Psoas muscle (tissue), 8 donors: ENCODE data around the gene MAML3. TPM values are rescaled to one million over a fixed set of nuclear protein-coding genes. Genes with fewer than 3 reads are reported as not detected.
A peak's percentile ranks its signal among the peaks of the same experiment; 100 is the strongest.

Source experiments
- ATAC-seq, 4 donors: fragments of 200-7000 bp; cut with Tn5 transposase; one replicate each; pipeline ENCODE4 v1.9.1; 2020; ENCODE audit warnings: moderate library complexity in 3 of 4, mild to moderate bottlenecking in 2 of 4
- DNase-seq, 2 donors: peaks; one replicate each; pipeline ENCODE4 v3.0.0-alpha.2; 2020
- H3K27ac ChIP-seq: fragments of 200-600 bp; one replicate; pipeline ENCODE4 v1.8.0; 2022
- H3K27me3 ChIP-seq, 3 donors: fragments of 200-600 bp in 1 of 3; one replicate each; pipeline versions ENCODE4 v1.6.1 to v1.8.0; 2013 to 2022; ENCODE audit warnings: low read length in 2 of 3, mild to moderate bottlenecking in 2 of 3, moderate library complexity in 1 of 3; ENCODE audit not compliant: insufficient read depth in 3 of 3
- H3K36me3 ChIP-seq, 2 donors: fragments of 200-600 bp in 1 of 2; one replicate each; pipeline versions ENCODE4 v1.6.1 to v1.8.0; 2013 to 2022; ENCODE audit warnings: low read depth in 1 of 2, mild to moderate bottlenecking in 1 of 2, moderate library complexity in 1 of 2; ENCODE audit not compliant: insufficient read depth in 1 of 2
- H3K4me1 ChIP-seq: fragments of 200-600 bp; one replicate; pipeline ENCODE4 v1.8.0; 2022
- H3K4me3 ChIP-seq: fragments of 200-600 bp; one replicate; pipeline ENCODE4 v1.8.0; 2022; ENCODE audit warnings: mild to moderate bottlenecking
- H3K9me3 ChIP-seq: fragments of 200-600 bp; one replicate; pipeline ENCODE4 v1.8.0; 2022
- WGBS, 3 donors: extraction: QIAGEN DNeasy Blood & Tissue Kit; methylation state at CpG; one replicate each; pipeline versions ENCODE4 v1.1.6 to v1.1.7; 2013; 5-methylcytosine and 5-hydroxymethylcytosine counted together
- intact Hi-C, 2 donors: fragments of 100-400 bp; cut with DNase I; formaldehyde crosslinking; loops; one replicate each; pipeline versions ENCODE4 v1.11.0 to v1.14.2; 2022
- polyA plus RNA-seq, 3 donors: library from polyadenylated mRNA; stranded (reverse); fragments of 200-250 nt; gene quantifications; one replicate each; pipeline ENCODE4 v1.2.3, GENCODE V29; 2013
- total RNA-seq, 4 donors: library from RNA; stranded (reverse); fragmentation: NEBNext Ultra II Directional in 2 of 4; extraction: Animal tissue kit (Norgen Biotek cat#: 25700) in 2 of 4; gene quantifications; one replicate each; pipeline versions ENCODE4 v1.2.1 to v1.2.4, GENCODE V29; 2021 to 2023
- TF ChIP-seq, protein P1 (sequence below): fragments of 200-600 bp; IDR thresholded peaks from one replicate; pipeline ENCODE4 v1.8.0; 2022; ENCODE audit warnings: antibody characterized with exemption
- donor health status: healthy with polysubstance abuse.
- donor health status: DM: no; HTN: no; CAD: no; lungs with moderate emphysema.
- donor health status: Bipolar disorder and iron deficiency.
- donor health status: healthy.
- donor health status: DM: yes; HTN: yes; CAD: no.
- donor health status: DM: no; HTN: no; CAD: no.
- donor health status: DM: no; HTN: no; CAD: no.
- donor health status: DM: yes; HTN: yes; CAD: no.

Gene MAML3
- total and polyA plus RNA-seq, 7 donors: 0.43 to 2.7 (median 0.74) TPM

DNA sequence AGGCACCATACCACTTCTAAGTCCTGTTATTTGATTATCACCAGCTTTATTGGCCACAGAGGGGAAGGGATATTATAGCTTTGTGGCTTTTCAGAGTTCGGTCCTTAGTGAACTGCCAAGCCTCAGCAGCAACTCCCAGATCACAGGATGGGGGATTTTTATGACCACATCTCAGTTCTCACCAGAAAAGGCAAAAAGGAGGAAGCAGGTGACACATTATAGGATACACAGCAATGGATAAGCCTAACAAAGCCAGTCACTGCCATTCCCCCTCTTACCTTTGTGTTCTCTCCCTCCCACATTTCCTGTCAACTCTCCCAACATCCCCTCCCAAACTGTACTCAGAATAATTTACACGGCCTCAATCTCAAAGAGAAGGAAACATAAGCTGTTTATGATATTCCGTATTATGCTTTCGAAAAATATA, 345.6 kb downstream of the MAML3 start:
- H3K27me3 ChIP-seq: no peaks in the 10 kb centered on the region
- H3K4me1 ChIP-seq: peaks cover 20% of the 10 kb centered on the region
- intact Hi-C loops: no loop called here
- peak in 1 of 4 donors; percentile 4 for ATAC-seq
- DNase-seq: no peak
- H3K9me3 ChIP-seq: peaks cover 7% of the 10 kb centered on the region
- WGBS, 3 donors: 37 to 52% (median 51%) methylated on average over 4 of the region's 4 CpGs
- H3K36me3 ChIP-seq: no peaks in the 10 kb centered on the region
- H3K4me3 ChIP-seq: peak overlapping the region; percentile 10
- peak overlapping the region; percentile 67 for H3K27ac ChIP-seq
- TF ChIP-seq, protein P1, sequence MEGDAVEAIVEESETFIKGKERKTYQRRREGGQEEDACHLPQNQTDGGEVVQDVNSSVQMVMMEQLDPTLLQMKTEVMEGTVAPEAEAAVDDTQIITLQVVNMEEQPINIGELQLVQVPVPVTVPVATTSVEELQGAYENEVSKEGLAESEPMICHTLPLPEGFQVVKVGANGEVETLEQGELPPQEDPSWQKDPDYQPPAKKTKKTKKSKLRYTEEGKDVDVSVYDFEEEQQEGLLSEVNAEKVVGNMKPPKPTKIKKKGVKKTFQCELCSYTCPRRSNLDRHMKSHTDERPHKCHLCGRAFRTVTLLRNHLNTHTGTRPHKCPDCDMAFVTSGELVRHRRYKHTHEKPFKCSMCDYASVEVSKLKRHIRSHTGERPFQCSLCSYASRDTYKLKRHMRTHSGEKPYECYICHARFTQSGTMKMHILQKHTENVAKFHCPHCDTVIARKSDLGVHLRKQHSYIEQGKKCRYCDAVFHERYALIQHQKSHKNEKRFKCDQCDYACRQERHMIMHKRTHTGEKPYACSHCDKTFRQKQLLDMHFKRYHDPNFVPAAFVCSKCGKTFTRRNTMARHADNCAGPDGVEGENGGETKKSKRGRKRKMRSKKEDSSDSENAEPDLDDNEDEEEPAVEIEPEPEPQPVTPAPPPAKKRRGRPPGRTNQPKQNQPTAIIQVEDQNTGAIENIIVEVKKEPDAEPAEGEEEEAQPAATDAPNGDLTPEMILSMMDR: no peak

DNA sequence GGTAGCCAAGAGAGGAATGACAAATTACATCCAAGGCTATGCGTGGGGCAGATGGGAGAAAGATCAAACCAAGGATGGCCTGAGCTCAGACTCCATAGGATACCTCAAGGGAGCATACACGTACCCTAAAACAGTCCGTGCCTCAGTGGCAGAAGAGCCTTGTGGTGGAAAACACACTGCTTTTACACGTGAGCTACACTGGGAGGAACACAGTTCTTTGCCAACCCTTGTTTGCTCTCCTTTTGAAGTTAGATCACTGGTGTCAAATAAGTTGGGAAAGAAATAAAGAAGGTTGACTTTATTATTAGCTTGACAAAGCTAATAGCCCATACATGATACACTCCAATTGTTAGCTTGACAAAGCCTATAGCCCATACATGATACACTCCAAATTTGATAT, 346.5 kb downstream of the MAML3 start:
- ATAC-seq: no peak
- Histone ChIP-seq H3K27ac (no peak overlapping the region), H3K4me3 (no peak overlapping the region), H3K4me1 (peaks cover 15% of the 10 kb centered on the region), H3K36me3 (no peaks in the 10 kb centered on the region), H3K9me3 (peaks cover 7% of the 10 kb centered on the region), H3K27me3 (no peaks in the 10 kb centered on the region)
- TF ChIP-seq, protein P1: no peak
- intact Hi-C loops: no loop called here
- no peak for DNase-seq
- WGBS, 3 donors: 91 to 95% (median 95%) methylated on average over 4 of the region's 4 CpGs

DNA sequence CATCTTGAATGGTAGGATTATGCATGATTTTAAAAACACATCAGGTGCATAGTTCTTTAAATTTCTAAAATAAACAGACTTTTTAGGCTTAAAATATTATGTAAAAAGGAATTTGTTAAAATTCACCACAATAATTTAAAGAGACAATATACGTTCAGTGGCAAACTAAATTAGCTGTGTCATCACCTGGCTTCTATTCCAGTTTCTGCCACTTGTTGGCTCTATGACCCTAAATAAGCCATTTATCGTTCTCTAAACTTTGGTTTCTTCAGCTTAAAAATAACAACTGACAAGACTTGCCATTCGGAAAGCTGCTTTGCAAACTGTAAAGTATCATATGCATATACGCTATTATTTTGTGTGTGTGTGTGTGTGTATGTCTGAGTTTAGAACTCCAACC, 347.1 kb downstream of the MAML3 start:
- Histone ChIP-seq H3K4me1 (peaks cover 15% of the 10 kb centered on the region), H3K9me3 (peaks cover 7% of the 10 kb centered on the region), H3K27me3 (no peaks in the 10 kb centered on the region), H3K27ac (no peak overlapping the region), H3K4me3 (no peak overlapping the region), H3K36me3 (no peaks in the 10 kb centered on the region)
- TF ChIP-seq, protein P1: no peak
- 56 to 82% (median 72%) methylated on average over 4 of the region's 4 CpGs for WGBS, 3 donors
- DNase-seq (no peak), ATAC-seq (no peak)
- intact Hi-C loops: no loop called here

DNA sequence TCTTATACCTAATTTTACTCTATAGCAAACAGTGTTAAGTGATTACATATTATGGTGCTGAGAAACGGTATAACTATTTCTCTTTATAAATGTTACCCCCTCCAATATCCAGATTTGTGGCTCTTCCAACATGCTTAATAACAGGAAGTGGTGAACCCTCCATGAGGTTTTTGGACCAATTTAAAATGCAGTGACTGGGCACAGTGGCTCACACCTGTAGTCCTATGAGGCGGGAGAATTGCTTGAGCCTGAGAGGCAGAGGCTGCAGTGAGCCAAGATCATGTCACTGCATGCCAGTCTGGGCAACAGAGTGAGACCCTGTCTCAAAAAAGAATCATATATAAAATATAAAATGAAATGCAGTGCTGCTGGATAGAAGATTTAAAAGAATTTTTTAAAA, 351.1 kb downstream of the MAML3 start:
- no peaks in the 10 kb centered on the region for H3K36me3 ChIP-seq
- no peak overlapping the region for H3K4me3 ChIP-seq
- no peaks in the 10 kb centered on the region for H3K4me1 ChIP-seq
- TF ChIP-seq, protein P1: no peak
- H3K9me3 ChIP-seq: no peaks in the 10 kb centered on the region
- H3K27me3 ChIP-seq: no peaks in the 10 kb centered on the region
- ATAC-seq (no peak), DNase-seq (no peak)
- H3K27ac ChIP-seq: no peak overlapping the region
- intact Hi-C loops: no loop called here
- WGBS, 3 donors: 90 to 92% (median 90%) methylated on average over 2 of the region's 2 CpGs

DNA sequence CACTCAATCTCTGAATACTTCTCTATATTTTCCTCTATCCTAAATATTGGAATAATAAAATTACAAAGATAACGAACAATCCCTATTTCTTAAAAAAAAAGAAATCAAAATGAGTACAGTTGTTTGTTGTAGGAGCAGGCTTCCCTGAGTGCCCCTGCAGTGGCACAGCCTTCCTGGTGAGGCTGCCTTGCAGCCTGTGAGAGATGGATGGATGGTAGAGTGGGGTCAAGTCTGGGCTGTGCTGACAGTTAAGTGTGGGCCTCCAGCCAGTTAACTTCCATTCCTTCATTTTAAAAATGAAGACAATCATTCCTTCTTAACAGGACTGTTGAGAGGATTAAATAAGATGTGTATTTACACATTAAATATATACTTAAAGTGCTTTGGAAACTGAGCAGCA, 351.5 kb downstream of the MAML3 start:
- Histone ChIP-seq H3K4me3 (no peak overlapping the region), H3K36me3 (no peaks in the 10 kb centered on the region), H3K27me3 (no peaks in the 10 kb centered on the region), H3K4me1 (no peaks in the 10 kb centered on the region), H3K27ac (no peak overlapping the region), H3K9me3 (no peaks in the 10 kb centered on the region)
- TF ChIP-seq, protein P1: no peak
- no peak for ATAC-seq
- intact Hi-C loops: no loop called here
- DNase-seq: no peak
- 92 to 97% (median 97%) methylated on average over 1 of the region's 1 CpG for WGBS, 3 donors
